HG02759 (cell line): ENCODE measurements around the gene GHDC.

ENCODE experiments used
- ATAC-seq: cut with Tn5 transposase; IDR thresholded peaks from one replicate; pipeline ENCODE4 v1.9.1; 2021; ENCODE audit warnings: mild to moderate bottlenecking, moderate library complexity; ENCODE audit not compliant: unreplicated experiment

The GHDC gene

DNA sequence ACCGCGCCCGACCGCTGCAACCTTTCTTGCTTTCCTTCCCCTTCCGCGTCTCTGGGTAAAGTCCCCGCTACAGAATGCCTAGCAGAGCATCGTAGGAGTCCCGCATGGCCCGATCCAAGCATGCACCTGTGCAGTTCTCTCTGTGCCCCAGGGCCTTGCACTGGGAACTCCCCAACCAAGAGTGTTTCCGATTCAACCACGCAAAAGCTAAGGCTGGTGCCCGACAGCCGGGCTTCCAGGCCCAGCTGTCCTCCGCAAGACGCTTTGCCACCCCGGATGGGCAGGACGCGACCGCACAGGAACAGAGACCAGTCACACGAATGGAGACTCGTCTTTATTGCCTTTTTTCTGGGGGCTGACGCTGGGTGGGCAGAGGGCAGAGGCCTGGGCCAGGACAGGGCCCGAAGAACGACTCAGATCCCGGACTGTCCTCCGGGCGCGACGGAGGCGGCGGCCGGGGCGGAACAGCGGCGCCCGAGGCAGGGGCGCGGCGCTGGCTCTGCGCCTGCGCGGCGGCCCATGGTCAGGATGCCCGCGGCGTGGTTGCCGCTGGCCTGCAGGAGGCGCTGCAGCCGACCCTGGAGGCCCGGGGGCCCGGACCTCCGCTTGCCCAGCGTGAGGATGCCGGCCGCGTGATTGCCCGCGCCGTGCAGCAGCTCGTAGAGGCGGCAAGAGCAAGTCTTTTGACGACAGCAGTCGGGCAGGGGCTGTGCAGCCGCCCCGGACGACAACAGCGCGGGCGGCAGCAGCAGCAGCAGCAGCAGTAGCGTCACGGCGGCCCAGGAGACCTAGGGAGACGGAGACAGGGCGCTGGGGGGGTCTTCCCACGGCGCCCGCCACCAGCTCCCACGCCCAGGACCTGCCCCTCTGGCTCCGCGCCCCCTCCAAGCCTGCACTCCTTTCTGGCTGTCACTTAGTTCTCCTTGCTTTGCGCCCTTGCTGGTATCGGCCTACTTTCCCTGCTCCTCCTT is 10.3 kb downstream of the GHDC start:
- peak; percentile 74 for ATAC-seq

DNA sequence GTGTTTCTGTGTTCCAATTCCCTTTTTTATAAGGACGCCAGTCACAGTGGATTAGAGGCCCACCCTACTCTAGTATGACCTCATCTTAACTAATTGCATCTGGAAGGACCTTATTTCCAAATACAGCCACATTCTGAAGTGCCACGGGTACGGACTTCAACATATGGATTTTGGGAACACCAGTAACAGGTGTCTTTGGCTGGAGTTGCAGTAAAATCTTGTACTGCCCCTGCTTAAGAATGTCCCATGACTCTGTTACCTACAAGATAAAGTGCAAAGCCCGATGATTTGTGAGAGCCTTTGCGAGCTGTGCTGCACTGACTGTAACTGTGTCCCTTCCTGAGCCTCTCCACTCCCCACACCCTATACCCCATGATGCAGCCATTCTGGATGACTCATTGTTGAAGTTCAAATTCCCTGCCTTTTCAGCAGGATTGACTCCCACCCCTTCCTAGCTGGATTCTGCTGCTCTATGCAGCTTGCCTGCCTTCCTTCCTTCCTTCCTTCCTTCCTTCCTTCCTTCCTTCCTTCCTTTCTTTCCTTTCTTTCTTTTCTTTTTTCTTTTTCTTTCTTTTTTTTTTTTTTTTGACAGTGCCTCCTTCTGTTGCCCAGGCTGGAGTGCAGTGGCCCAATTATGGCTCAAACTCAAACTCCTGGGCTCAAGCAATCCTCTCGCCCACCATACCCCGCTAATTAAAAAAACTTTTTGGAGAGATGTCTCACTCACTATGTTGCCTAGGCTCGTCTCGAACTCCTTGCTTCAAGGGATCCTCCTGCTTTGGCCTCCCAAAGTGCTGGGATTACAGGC is 11.2 kb downstream of the GHDC start:
- ATAC-seq, result no peak

DNA sequence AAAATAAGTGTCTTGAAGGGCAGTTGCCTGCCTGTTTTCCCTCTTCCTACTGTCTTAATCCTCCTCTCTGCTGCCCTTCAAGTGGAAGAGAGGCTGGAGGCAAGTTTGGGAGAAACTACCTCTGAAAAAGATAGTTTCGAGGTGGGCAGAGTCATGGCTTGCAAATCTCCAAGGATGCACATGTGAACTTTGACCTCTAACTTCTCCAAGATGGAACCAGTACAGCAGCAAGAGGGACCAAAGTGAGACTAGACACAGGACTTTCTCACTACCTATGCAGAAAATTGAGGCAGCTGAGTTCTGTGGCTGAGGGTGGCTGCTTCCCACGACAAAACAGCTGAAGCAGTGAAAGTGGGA is 12.5 kb downstream of the GHDC start:
- no peak for ATAC-seq

DNA sequence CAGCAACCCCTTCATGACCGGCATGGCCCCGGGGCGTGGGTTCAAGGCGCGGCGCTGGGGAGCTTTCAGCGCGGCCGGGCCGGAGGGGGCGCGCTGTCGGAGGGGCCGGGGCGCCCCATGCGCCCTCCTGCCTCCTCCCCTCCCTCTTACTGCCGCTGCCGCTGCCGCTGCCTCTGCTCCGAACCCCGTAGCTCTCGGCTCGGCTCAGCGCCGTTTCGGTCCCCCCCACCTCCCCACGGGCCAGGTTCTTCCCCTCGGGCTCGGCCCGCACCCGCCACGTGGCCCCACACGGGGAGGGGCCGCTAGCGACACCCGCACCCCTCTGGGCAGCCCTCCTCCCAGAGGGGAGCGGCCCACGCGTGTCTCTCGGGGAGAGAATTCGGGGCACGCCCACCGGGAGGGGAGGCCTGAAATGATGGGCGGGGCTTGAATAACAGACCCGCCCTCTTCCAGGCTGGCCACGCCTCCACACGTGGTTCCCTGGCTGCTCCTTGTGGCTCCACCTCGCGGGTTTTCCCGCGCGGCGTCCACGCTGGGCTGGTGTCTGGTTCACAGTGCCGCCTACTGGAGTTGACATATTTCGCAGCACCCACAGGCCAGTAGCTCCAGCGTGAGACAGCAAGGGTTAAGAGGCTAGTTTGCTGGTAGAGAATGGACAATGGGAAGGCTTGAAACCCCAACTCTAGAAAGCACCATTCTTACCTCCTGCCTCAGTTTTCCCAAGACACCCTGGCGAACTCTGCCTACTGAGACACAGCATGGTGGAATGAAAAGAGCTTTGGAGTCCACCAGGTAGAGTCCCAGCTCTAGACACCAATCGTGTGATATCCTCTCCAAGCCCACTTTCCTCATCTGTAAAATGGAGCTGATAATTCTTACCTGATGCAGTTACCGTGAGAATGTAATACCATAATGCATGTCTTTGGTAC is 13.1 kb downstream of the GHDC start, which contains the start of gene KCNH4:
KCNH4 (minus strand) TSS at position 221 of the 929 bp plus-strand sequence; CDS start at position 24, 197 bp downstream.
- ATAC-seq, result peak; percentile 49

DNA sequence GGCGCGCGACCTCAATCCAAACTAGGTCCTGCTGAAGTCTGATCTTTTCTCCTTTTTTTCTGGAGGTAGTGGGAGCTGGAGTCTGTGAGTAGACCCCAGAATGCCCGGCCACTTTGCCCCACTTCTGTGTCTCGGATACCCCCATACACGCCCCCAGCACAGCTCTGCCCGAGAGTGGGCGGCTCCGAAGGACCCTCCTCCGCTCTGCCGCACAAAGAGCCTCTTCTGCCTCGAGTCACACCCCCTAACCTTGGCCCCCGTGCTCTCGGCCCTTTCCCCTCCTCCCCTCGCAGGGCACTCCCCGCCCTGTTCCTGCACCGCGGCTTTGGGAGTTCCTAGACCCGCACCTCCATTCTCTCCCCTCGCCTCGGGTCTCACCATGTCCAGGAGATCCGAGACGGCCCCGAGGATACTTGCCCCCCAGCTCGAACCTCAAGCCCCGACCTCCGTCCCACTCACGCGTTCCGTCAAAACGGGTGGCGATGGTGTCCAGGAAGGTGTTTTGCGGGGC is 13.8 kb downstream of the GHDC start:
- no peak for ATAC-seq

DNA sequence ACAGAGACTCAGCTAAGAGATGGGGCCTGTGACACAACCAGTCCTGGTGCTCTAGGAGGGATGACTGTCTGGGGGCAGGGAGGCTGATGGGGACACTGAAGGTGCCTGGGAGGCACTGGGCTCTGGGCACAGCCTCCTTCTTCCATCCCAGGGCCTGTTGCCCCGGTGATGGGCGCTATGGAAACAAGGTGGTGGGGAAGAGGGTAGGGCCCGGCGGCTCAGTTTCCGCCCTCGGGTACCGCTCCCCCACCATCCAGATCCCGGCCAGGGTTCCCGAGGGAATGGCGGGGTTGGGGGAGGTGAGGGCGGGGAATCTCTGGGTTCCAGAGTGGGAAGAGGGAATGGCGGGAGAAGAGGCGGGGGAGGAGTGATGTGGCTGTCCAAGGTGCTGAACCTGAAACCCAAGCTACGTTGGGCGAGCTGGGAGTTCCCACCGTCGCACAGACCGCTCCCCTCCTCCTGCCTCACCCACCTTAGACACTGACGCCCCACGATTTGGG is 14.3 kb downstream of the GHDC start:
- ATAC-seq, result no peak

DNA sequence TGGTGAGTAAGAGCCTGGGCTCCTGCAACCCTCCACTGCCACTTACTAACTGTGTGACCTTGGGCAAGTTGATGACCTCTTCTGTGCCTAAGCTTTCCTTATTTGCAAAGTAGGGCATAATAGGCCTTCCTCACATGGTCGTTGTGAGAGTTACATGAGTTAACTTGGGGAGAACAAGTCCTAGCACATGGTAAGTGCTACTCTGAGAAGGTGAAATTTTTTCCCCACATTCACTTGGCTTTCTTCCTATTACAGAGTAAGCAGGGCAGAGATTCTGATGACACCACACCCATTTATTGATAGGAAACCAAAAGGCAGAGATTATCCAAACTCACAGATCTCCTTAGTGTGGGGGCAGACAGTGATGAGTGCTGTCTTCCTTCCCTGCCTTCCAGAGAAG is 15.0 kb downstream of the GHDC start:
- no peak for ATAC-seq

DNA sequence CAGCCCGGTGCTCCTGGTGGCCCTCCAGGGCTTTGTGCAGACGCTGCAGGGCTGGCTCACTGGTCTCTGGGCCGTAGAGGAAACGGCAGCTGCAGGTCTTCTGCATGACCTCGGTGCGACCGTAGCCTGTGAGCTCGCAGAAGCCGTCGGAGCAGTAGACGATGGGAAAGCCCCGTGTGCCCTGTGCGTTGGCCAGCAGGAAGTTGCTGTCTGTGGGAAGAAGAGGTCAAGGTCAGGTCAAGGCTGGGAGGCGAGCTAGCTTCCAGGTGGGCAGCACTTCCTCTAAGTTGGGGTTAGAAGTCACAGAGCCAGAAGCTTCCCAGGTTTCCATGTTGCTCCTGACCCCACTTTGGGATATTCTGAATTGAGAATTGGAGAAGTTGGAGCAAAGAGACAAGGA is 15.5 kb downstream of the GHDC start:
- ATAC-seq, result peak; percentile 48

DNA sequence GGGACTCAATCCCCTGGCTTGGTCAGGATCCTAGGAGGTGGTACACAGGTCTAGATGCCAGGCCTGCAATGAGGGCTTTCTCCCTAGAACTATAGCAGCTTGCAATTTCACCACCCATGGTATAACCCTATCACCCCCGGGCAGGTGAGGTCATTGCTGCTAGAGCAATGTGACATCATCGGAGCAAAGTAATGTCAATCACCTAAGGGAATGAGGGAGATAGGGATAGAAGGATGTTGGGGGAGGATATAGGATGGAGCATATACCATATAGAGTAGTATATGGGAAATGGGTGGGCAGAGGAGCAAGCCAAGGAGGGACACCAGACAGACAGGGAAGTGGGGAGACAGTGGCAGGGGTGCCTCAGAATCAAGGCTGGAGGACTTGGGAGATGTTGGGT is 16.6 kb downstream of the GHDC start:
- ATAC-seq, result no peak

DNA sequence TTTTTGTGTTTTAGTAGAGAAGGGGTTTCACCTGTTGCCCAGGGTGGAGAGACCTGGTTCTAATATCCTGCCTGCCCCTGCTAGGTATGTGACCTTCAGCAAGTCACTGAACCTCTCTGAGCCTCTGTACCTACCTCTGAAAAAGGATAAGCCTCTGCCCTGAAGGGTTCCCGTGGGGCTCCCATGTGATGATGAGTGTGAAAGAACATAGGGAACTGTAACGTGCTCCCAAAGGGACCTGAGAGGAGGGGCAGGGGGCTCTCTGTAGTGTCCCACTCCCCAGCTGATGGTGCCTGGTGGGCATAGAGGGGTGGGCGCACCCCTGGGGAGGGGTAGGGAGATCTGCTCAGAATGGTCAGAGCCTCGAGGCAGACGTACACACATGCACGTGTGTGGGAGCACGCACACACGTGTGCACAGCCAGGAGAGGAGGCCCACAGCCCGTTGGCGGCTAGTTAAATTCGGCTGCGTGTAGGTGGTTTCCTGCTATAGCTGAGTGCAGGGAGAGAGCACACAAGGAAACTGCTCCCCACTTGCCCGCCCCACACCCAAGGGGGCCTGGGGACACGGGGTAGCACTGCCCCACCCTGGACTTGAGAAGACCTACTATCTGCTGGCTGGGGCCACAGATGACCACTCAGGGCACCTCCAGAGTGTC is 20.0 kb downstream of the GHDC start:
- no peak for ATAC-seq

DNA sequence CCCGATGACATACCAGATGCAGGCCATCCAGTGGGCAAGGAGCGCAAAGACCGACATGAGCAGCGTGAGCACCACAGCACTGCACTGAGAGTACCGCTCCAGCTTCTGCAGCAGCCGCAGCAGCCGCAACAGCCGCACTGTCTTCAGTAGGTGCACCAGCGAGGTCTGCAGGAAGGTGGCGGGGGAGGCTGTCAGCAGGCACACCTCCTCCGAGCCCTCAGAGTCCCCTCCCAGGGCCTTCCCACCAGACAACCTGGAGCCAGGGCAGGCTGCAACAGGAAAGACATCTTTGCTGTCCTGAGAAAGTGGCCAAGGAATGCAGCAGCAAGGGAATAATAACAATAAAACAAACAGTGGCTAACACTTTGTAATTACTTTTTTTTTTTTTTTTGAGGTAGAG is 22.5 kb downstream of the GHDC start:
- ATAC-seq, result no peak

DNA sequence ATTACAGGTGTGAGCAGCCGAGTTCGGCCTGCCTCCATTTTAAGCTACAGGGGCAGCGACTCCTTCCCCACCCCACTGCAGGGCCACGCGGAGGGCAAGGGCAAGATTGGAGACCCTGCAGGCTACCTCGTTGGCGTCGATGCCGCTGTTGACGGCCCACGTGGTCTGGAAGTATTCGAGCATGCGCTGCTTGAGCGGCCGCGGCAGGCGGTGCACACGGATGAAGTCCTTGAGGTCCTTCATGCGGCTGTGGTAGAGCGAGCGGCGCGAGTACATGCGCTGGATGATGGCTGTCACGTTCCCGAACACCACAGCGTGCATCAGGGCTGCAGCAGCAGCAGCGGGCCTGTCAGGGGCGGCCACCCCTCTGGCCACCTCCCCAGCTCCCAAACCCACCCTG is 24.9 kb downstream of the GHDC start:
- ATAC-seq, result no peak

DNA sequence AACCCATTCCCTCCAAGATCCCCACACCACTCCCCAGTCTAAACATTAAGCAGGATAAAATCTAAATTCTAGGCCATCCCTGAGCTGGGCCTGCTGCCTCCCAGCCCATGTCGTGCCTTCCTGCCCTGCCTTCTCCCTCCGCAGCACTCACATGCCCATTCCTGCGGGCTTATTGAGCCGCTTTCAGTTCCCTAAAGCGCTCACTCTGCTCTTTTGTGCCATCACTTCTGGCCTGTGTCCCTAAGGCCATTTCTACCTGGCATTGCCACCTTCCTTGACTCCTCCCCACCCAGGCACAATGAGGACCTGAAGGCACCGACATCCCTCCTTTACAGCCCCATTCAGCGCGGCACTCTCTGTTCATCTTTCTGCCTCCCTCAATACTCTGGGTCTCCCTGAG is 26.5 kb downstream of the GHDC start:
- no peak for ATAC-seq

DNA sequence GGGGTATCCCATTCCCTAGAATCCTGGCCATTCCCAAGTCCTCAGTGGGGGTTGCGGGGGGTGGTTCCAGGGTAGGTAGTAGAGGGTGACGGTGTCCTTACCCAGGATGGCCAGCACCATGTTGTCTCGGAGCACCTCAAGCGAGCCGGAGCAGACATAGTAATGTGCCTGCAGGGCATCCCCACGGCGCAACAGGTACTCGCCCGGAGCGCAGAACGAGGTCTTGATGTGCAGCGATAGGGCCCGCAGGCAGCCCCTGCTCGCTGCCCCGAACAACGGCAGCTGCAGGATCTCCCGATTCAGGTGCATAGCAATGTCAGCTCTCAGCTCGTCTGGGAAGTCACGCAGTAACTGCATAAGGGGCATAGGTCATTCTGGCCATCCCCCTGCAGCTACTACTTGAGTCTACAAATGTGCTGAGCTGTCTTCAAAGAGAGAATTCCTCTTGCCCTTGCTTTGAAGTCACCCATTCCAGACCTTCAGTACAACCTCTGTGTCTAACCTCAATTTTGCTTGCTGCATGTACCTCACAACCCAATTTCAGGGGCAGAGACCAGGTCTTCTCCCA is 28.0 kb downstream of the GHDC start:
- ATAC-seq, result no peak

DNA sequence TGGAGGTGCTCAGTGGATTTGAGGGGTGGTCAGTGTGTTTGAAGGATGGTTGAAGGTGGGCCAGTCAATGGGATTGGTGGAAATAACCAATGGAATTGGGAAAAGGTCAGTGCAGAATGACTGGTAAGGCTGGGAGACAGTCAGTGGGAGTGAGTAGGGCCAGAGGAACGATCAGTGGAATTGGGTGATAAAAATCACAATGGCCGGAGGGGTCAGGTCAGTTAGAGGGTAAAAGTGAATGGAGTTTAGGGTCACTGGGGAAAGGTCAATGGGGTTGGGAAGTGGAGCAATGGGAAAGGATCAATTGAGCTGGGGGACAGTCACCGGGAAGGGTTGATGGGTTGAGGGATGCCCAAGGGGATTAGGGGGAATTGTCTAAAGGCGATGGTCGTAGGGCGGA is 28.5 kb downstream of the GHDC start:
- no peak for ATAC-seq

DNA sequence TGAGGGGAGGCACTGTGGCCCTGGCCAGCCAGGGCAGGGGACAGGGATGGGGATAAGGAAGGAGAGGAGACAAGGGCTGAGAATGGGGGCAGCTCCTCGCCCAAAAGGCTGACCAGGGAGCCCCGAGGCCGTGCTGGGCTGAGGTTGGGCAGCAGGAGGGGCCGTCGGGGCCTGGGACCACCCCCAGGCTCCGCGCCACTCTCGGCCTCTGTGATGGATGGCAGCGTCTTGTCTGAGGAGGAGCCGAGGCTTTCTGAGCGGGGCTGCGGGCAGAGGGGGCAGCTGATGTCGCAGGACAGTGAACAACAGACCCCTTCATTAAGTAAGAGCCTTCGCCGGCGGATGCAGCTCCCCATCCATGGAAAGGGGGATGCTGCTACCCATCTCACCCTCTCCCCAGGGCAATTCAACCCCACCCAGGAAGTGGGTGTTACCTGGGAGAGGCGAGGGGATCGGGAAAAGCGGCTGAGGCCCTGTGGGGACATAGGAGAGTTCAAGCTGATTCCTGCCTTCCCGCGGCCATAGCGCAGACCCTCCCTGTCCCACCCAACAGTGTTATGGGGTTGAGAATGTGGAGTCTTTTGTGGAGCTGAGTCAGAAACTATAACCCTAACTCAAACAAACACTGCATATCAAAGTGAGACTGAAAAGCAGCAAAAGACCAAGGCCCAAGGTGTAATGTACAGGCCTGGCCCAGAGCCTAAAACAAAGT is 30.4 kb downstream of the GHDC start:
- ATAC-seq, result no peak

DNA sequence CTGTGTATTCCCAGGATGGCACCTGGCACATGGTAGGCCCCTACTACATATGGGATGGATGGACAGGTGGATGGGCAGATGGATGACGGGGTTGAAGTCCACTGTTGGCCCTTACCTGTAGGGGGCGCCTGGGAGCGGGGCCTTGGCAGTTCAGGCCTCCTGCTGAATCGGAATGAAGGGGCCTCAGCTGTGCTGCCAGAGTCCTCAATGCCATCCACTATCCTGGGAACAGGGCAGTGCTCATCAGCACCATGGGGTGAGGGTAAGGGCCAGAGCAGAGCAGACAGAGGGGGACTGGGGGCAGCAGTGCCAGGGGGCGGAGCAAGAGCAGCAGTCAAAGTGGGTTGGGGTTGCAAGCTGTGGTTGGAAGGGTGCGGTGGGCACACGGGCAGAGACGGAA is 31.2 kb downstream of the GHDC start:
- no peak for ATAC-seq

DNA sequence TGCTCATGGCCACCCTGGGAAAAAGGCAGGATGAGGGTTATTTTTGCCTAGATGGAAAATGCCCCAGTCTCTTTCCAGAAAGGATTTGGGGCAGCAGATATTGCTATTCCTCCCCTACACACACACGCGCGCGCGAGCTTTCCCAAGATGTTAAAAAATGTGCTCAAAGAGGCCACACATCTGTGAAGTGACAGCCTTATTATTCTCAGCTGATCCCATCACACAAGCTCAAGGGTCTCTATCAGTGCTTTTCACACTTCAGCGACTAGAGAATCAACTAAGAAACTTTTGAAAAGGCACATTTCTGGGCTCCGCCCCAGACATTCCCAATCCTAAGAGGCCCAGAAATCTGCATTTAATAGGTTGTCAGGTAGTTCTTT is 33.8 kb downstream of the GHDC start:
- ATAC-seq, result no peak
